Kasumi-1 (cell line): ENCODE data around the gene C13orf46.

Experiments
- DNase-seq, 2 experiments: peaks; one replicate each; lab custom pipeline; 2025; lab: John Stamatoyannopoulos, UW

The C13orf46 gene

DNA sequence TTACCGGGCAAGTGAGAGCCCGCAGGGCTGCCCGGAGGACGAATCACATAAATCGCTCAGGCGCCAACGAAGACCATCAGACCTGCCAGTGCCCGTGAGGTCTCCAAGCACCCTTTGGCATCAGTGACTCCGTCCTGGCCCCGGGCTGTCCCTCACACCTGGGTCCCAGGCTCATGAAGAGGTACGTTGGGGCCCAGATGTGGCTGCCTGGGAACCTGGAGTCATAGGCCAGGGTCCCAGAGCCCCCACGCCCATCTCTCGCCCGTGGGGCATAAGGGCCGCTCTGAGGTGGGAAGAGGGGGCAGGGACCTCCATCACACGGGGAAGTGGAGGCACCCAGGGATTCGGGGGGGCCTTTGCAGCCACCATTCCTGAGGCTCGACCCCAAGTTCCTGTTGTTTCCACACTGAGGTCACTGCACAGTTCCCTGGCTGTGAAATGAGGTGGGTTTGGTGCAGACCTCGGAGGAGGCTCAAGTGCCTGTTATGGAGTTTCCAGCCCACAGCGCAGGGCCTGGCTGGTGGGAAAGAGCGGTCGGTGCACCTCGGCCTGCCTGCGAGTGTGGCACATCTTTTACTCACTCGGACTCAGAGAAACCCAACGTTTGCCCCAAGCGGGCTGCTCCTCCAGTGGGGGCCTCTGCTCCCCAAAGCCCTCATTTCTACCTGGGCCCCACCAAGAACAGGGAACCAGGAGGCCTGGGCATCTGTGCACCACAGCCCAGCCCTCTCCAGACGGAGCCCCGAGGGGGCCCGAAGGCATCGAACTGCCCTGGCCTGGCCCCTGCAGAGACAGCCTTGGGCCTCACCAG, 35.9 kb upstream of the C13orf46 start:
- no peak for DNase-seq

DNA sequence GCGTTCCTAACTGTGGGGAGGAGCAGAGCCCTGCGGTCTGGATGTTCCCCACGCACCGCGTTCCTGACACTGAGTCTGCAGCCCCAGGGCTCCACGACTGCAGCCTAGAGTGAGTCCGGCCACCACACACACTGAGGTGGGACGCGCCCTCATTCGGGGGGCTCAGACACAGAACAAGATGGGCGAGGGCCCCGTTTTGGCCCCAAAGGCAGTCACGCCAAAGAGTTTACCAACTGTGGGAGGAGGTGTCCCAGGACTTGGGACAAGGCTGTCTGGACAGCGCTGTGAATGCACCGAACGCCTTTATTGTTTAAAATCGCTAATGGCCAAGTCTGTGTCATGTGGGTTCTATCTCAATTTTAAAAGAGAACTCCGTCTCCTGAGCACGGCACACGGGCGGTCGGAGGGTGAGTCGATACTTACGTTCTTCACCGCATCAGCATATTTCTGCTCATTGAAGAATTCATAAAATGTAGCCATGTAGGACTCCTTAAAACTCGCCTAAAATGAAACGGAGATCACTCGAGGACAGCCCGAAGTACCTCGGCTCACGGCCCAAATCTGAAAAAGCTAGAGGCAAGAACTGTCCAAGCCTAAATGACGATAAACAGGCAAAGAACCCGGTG, 35.2 kb upstream of the C13orf46 start:
- DNase-seq: no peak

DNA sequence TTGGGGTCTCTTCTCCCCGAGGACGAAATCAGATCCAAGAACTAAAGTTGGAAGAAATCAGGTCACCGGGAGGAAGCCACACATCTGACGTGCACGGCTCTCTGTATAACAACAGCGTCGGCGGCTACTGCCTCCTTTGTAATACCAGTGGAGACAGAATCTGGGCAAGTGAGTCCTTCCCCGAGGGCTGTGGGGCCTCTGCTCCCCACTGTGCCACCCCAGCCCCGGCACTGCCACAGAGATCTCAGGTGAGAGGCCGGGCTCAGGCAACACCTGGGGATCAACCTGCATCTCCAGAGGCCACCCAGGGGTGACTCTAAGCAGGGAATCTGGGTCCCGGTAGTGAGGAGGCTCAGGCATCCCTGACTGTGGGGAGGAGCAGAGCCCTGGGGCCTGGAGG, 33.7 kb upstream of the C13orf46 start:
- DNase-seq: no peak

DNA sequence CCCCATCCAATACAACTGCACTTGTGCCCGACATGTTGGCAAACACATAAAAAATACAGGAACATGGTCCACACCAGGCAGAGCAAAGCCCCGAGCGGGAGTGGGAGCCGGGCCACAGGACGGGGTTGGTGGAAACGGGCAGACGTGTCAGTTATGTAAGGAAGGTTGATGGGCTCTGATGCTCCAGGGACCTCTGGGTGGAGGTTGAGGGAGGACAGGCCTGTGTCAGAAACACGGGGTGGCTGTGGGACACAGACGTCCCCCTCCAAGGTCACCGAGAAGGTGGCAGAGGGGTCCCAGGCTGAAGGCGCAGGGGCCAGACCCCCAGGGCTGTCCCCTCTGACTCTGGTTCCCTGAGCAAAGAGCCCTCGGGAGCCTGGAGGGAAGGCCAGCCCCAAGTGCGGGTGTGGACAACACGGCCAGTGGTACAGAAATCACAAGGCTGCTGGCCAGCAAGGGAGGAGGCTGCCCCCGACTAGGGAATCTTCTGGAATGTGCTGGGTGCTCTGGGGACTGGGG, 31.4 kb upstream of the C13orf46 start:
- DNase-seq: no peak

DNA sequence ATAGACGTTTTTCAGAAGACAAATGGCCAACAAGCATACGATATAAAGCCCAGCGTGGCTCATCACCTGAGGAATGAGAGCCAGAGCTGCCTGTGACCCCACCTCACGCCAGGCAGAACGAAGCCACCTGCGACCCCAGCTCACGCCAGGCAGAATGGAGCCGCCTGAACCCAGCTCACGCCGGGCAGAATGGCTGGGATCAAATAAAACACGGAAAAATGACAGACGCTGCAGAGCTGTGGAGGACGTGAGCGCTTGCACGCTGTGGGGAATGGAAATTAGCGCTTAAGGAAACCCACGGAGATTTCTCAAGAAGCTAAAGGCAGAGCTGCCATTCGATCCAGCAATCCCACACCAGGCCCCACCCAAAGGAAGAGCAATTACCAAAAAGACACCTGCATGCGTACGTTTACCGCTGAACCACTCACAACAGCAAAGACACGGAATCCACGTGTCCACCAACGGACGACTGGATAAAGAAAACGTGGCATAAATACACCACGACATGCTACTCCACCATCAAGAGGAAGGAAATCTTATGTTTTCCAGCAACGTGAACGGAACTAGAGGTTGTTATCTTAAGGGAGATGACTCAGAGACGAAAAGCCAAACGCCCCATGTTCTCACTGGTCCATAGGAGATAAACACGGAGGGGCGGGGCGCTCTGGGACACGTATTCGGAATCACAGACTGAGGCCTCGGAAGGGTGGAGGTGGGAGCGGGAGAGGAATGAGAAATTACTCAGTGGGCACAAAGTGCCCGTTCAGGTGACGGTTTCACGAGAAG, 30.7 kb upstream of the C13orf46 start:
- no peak for DNase-seq

DNA sequence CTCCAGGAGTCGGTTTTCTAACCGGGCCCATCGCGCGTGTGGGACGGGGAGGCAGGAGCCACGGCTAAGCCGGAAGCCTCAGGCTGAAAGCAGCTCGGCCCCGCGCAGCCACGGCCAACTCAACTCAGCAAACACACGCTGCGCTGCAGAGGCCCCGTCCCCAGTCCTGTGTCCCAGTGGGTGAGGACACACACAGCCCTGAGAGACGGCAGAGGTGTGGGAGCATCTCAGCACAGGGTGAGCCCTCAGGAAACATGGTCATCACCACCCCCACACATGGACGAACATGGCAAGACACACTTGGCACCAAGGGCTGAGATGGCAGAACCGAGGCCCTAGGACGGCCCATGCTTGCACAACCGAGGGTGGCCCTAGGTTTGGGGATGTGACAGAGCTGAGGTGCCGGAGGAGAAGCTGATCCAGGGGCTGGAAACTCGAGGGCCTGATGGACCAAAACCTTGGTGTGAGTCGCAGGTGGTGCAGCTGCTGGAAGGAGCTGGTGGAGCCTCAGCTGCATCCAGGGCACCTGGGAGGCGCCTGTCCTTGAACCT, 29.0 kb upstream of the C13orf46 start:
- DNase-seq: no peak

DNA sequence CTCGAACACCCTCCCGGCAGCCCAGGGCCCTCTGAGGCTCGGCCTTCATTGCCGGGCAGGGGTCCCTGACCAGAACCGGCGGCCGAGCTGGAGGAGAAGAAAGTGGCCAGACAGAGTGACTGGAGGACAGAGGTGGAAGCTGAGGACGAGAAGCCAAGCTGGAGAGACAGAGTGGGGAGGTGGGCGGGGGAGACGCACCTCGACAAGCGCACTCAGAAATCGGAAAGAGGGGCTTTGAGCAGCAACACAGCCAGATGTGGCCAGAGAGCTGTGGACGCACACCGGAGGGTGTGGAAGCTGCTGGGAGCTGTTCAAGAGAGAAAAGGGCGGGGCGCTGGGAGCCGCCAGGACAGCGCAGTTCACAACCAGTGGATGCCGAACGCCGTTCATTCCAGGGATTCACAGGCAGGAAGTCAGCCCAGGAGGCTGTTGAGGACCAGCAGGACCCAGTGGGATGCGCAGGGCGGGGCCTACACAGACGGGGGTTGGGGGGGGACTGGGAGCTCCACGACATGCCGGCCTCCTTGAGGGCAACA, 28.2 kb upstream of the C13orf46 start:
- no peak for DNase-seq

DNA sequence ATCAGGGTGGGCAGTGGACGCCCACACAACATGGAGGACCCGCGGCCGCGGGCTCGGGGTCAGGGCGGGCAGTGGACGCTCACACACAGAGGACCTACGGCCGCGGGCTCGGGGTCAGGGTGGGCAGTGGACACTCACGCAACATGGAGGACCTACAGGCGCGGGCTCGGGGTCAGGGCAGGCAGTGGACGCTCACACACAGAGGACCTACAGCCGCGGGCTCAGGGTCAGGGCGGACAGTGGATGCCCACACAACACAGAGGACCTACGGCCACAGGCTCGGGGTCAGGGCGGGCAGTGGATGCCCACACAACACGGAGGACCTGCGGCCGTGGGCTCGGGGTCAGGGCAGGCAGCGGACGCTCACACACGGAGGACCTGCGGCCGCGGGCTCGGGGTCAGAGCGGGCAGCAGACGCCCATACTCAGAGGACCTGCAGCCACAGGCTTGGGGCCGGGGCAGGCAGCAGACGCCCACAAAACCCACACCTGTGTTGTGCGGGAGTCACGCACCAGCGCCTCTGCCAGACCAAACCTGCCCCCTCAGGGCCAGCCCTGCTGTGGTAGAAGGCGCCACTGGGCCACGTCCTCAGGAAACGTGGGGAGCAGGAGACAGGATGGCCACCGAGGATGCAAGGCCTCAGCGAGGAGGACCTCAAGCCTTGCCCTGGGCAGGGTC, 27.6 kb upstream of the C13orf46 start:
- DNase-seq: no peak

DNA sequence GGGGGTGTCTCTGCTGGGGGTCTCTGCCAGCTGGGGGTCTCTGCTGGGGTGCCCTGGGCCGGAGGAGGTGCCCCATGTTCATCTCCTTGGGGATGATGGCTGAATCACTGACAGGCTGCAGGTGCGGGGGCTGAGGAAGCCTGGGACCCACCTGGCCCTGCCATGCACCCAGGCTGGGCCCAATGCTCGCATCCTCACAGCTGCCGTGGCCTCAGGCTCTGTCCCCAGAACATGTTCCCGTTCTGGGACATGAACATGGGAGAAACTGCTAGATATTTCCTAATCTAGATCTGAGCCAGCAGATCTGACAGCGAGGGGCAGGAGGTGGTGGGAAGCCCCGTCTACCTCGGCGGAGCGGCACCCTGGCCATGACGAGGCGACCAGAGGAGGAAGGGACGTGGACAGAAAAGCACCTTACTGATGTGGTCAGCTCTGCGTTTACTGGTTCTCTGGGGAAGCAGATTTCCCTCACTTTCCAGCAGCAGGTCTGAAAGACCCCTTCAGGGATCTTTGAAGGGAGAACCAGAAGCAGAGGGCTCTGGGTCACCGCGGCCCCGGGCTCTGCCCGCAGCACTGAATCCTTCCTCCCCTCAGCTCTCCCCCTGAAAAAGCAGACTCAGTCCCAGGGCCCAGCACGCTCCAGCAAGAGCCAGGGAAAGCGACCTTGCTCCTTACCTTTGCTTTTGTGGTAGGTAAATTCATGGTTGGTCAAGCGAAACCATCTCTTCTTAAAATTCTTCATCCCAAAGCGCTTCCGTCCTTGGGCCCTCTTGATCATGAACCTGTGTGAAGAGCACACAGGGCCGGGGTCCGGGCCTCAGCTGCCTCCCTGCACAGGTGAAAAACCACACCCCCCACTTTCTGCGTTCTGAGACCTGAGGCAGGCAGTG, 26.5 kb upstream of the C13orf46 start:
- no peak for DNase-seq

DNA sequence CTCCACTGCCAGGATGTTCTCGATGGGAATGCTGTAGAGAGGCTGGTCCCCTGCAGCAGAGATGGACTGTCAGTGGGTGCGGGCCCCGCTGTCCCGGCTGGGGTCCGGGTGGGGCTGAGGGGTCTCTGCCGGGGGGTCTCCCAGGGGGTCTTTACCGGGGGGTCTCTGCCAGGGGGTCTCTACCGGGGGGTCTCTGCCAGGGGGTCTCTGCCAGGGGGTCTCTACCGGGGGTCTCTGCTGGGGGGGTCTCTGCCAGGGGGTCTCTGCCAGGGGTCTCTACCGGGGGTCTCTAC, 25.7 kb upstream of the C13orf46 start:
- DNase-seq: no peak

DNA sequence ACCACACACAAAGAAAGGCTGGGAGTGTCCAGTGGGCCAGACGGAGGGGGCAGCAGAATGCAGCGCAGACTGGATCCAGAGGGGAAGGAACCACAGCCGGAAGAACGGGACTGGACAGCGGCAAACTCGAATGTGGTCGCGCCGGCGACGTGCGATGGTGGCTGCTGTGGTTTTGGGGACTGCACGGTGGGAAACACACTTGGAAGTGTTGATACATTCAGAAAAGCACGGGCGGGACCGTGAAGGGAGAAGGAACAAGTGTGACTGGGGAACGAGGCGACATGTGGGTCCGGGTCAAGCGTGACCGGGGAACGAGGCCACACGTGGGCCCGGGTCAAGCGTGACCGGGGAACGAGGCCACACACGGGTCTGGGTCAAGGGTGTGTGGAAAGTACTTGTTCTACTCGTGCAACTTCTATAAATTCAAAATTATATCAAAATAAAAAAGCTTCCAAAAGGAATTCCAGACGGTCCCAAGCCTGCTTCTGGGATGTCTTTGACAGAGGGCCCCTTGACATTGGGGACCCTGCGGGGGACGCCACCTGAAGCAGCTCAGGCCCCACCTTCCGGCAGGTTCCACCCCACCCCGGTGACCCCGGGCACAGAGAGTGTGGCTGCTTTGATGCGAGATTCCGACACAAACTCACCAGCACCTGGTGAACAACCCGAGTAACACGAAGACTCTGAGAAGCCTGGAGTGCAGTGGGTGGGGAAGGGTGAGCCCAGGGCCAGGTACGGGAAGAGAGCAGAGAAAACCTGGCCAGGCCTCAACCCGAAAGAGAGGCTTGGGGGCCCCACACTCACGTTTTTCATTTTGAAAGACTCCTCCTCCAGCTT, 25.1 kb upstream of the C13orf46 start:
- DNase-seq: no peak

DNA sequence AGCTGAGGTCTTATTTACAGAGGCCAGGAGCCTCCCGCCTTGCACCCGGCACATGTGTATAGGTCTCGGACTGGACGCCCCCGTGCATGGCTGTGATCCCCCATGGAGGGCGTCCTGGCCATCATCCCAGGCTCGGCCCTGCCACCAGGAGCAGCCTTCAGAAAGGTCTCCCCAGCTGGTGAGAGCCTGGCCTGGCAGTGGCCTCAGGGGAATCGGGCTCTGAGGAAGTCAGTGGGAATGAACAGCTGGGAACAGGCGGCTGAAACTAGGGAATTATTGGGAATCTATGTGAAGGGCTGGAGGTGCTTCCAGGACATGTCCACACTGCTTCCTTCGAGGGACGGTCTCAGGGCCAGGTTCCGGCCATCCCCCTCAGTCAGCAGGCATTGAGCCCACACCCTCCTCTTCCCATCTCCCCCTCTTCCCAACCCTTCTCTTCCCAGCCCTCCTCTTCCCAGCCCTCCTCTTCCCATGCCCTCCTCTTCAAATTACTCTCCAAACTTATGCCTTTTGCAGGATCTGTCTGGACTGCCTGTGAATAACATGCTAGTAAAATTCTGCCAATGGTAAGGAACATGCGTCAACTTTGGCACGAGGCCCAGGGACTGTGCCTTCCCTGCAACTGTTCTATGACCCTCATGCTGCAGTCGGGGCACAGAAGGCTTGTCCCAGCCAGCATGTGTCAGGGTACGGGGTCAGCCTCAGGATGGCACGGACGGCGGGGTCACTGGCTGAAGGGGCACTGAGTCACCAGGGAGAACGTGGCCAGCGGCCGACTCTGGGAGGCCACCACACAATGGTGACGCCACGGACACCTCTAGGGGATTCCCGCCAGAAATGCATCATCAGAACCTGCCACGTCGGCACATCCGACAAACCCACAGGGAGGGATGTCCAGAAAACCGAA, 24.2 kb upstream of the C13orf46 start:
- DNase-seq: no peak

DNA sequence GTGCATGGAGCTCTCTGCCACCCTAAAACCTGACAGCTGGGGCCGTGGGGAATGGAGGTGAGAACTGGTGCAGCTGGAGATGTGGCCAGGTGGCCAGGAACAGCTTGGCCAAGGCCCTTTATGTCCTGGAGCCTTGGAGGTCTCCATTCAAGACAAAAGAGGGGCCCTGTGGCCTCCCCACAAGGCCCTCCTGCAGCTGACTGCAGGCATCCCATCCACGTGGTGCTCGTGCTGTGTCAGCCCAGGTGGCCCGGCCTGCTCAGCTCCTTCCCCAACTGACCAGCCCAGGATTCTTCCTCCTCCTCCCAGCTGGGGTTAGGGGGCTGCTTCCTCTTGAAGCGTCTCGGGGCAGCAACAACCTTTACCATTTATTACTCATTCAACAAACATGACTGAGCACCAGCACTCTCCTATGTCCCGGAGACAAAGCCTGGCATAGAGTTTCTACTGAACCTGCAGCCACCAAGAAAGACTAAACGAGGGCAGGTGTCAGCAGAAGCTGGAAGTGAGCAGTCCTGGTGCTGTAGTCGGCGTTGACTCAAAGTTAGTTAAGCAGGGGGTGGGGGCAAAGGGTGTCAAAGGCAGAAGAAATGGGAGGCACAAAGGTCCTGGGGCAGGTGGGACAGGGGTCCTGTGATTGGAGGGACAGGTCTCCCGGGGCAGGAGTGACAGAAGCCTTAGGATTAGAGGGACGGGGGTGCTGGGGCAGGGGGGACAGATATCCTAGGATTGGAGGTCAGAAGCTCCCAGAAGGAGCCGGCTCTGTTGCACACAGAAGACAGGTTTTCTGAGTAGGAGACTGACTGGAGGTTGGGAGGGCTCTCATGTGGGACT, 23.3 kb upstream of the C13orf46 start:
- no peak for DNase-seq

DNA sequence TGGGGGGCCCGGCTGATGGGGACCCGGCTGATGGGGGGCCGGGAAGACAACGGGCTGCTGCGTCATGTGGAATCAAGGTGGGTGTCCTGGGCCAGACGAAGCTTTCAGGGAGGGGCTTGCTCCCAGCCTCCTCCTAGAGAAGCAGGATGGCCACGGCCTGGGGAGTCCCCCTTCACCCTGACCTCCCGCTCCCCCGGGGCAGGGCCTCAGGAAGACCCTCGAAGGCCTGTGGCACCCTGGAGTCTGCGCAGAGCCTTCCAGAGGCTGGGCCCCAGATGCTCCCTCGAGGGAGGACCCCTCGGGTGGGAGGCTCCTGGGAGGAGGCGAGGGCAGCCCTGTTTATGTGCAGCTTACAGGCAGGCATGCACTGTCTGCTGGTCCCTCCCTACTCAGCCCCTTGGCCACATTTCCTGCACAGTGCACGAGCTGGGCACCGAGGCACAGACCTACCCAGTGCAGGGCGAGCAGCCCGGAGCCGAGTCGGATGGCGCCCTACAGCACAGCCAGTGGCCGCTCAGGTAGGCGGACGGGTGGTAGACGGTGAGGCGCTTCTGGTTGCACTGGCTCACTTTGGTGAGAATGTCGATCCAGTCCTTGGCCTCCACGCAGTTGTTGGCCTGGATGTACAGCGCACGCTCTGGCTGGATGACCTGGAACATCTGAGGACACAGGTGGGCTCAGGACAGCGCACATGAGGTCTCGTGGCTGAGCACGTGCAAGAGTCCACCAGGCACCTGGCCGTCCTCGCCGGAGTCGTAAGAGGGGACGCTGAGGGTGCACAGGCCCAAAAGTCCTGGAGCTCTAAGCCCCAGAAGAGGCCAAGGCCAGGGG, 22.4 kb upstream of the C13orf46 start:
- DNase-seq: no peak

DNA sequence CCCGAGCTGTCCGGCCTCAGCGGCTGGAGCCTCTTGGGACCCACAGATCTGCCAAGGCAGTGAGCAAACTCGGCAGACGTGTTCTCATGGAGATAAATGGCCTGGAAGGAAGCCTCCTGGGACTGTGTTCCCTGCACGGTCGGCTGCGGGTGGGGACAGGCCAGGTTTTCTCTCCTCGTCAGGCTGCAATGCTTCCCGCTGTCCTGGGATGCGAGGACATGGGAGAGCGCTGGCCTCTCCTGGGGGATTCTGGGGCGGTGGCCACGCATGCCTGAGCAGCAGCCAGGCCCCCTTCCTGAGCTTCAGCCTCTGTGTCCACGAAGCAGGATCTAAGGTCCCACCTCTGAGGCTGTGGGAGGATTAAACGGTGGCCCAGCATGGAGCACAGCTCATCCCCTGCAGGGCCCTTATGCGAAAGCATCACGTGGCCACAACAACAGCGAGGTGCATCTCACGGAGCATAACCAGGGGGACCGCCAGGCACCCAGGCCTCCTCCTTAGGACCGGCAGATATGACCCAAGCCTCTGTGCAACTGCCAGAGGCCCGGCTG, 21.2 kb upstream of the C13orf46 start:
- no peak for DNase-seq

DNA sequence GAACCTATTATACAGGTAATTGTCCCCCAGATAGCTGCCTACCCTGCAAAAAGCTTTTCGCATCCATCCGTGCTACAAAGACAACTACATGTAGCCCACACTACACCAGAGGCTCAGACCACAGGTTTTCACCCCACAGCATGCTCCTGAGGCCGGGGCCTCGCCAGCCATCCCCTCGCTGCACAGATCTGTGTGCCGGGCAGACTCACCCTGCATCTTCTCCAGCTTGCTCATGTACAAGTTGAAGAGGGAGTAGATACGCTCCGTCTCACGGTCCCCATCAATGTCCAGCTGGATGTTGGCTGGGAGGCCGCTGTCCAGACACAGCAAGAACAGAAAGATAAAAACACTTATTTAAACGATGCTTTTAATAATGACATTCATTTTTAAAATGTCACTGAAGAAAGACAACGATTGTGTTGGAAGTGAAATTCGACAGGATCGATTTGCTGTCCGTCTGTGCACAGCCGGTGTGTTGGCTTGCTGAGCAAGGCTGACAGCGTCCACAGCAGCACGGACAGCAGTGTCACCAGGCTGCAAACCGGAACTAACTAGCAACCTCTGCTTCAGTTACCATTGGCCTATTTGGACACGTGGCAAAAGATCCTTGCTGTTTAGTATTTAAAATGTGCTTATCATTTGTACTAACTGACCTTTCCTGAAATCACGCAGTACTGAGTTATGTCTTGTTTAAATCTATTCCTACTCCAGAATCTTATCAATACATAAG, 18.6 kb upstream of the C13orf46 start:
- no peak for DNase-seq
